ENCODE measurements around the gene NUMB. TPM values are rescaled to one million over a fixed set of nuclear protein-coding genes. Genes with fewer than 3 reads are reported as not detected.

Gene NUMB
- total and polyA plus RNA-seq, 4 donors: 21.2 to 45.8 (median 26.1) TPM

- H3K9me3 ChIP-seq (ENCODE audit: control insufficient read depth in 4 of 4, low read length in 3 of 4): no peaks in the 10 kb centered on the region
- DNase-seq (ENCODE audit: low spot score): no peak
- no peak overlapping the region for H3K9ac ChIP-seq (ENCODE audit: low read depth in 1 of 2, low read length in 2 of 2)
- H3K4me3 ChIP-seq (ENCODE audit: low read depth in 1 of 3, low read length in 3 of 3): no peak overlapping the region
- TF ChIP-seq HNF4G (IDR thresholded peaks at IDR 0.05) (no peak), RAD21 (IDR thresholded peaks at IDR 0.05) (peak; percentile 18 to 28), EGR1 (IDR thresholded peaks at IDR 0.05; ENCODE audit: low read depth in 2 of 2) (no peak), YY1 (IDR thresholded peaks at IDR 0.05) (peak; percentile 33), GABPA (IDR thresholded peaks at IDR 0.05 in 1 of 2, conservative IDR thresholded peaks at IDR 0.05 in 1 of 2) (no peak), MAX (IDR thresholded peaks at IDR 0.05) (no peak), CTCF (IDR thresholded peaks at IDR 0.05; ENCODE audit: low read depth, low read length, missing input control) (no peak), SP1 (IDR thresholded peaks at IDR 0.05) (no peak), RXRA (IDR thresholded peaks at IDR 0.05) (no peak), HNF4A (conservative IDR thresholded peaks at IDR 0.05) (peak; percentile 46 to 54), ATF3 (IDR thresholded peaks at IDR 0.05) (peak; percentile 57), FOXA2 (IDR thresholded peaks at IDR 0.05) (no peak)
- 71% methylated on average over 11 of the region's 11 CpGs for WGBS
- peaks cover 0 to 6% (median 2%) of the 10 kb centered on the region in 4 donors for H3K4me1 ChIP-seq (ENCODE audit: control insufficient read depth in 4 of 4, insufficient read depth in 4 of 4, low read length in 3 of 4)
- H3K27ac ChIP-seq (ENCODE audit: low read depth in 1 of 2, low read length in 2 of 2): peak overlapping the region in 1 of 2 donors; percentile 70
- H3K36me3 ChIP-seq (ENCODE audit: control insufficient read depth in 4 of 4, insufficient read depth in 3 of 4, low read depth in 1 of 4, low read length in 3 of 4): peaks cover 0 to 14% (median 4%) of the 10 kb centered on the region in 4 donors
- H3K27me3 ChIP-seq (ENCODE audit: control insufficient read depth in 4 of 4, insufficient read depth in 4 of 4, low read length in 3 of 4): no peaks in the 10 kb centered on the region
Observed at GRCh38 chr14:73502017-73502619, 43.8 kb upstream of the NUMB start.

GRCh38 chr14:73500360-73500759 is 42.0 kb upstream of the NUMB start:
- DNase-seq (ENCODE audit: low spot score): no peak
- TF ChIP-seq NR2F2 (IDR thresholded peaks at IDR 0.05) (no peak), MAX (IDR thresholded peaks at IDR 0.05) (no peak), CTCF (IDR thresholded peaks at IDR 0.05; ENCODE audit: low read depth, low read length, missing input control) (no peak)
- H3K4me1 ChIP-seq (ENCODE audit: control insufficient read depth in 4 of 4, insufficient read depth in 4 of 4, low read length in 3 of 4): peaks cover 0 to 6% (median 2%) of the 10 kb centered on the region in 4 donors
- H3K9ac ChIP-seq (ENCODE audit: low read depth in 1 of 2, low read length in 2 of 2): no peak overlapping the region
- peaks cover 0 to 9% (median 3%) of the 10 kb centered on the region in 4 donors for H3K36me3 ChIP-seq (ENCODE audit: control insufficient read depth in 4 of 4, insufficient read depth in 3 of 4, low read depth in 1 of 4, low read length in 3 of 4)
- H3K27me3 ChIP-seq (ENCODE audit: control insufficient read depth in 4 of 4, insufficient read depth in 4 of 4, low read length in 3 of 4): no peaks in the 10 kb centered on the region
- H3K9me3 ChIP-seq (ENCODE audit: control insufficient read depth in 4 of 4, low read length in 3 of 4): no peaks in the 10 kb centered on the region
- H3K27ac ChIP-seq (ENCODE audit: low read depth in 1 of 2, low read length in 2 of 2): no peak overlapping the region
- WGBS: 96% methylated on average over 6 of the region's 6 CpGs
- H3K4me3 ChIP-seq (ENCODE audit: low read depth in 1 of 3, low read length in 3 of 3): no peak overlapping the region
